Activated CD4-positive, alpha-beta T cell treated with anti-CD3 and anti-CD28 coated beads, Interleukin-2, amount 10 ng/mL, durations not matched to agents 24 days and 14 days (primary cell): ENCODE results near the gene MEN1. TPM values are rescaled to one million over a fixed set of nuclear protein-coding genes. Genes with fewer than 3 reads are reported as not detected.
"Not testable (repeated sequence)": the region's sequence is repeated elsewhere in the genome, so short reads cannot be mapped to it uniquely, and the experiment has no call there.

Source experiments
- DNase-seq: peaks from one replicate; pipeline ENCODE4 v3.0.0; 2022
- H3K27ac Mint-ChIP-seq: one replicate; pipeline ENCODE4 v1.8.0; 2022; ENCODE audit warnings: mild to moderate bottlenecking, mixed read lengths
- H3K27me3 Mint-ChIP-seq: one replicate; pipeline ENCODE4 v1.8.0; 2022; ENCODE audit warnings: mixed read lengths
- H3K36me3 Mint-ChIP-seq: one replicate; pipeline ENCODE4 v1.8.0; 2022; ENCODE audit warnings: low read depth, mild to moderate bottlenecking, mixed read lengths
- H3K4me1 Mint-ChIP-seq: one replicate; pipeline ENCODE4 v1.8.0; 2021; ENCODE audit warnings: mixed read lengths
- H3K4me3 Mint-ChIP-seq: one replicate; pipeline ENCODE4 v1.8.0; 2022; ENCODE audit warnings: mild to moderate bottlenecking, moderate library complexity, mixed read lengths
- H3K9me3 Mint-ChIP-seq: one replicate; pipeline ENCODE4 v1.8.0; 2021; ENCODE audit warnings: mixed read lengths
- intact Hi-C: fragments of 100-400 bp; cut with micrococcal nuclease; formaldehyde crosslinking; loops from one replicate; pipeline ENCODE4 v1.15.1; 2023
- total RNA-seq: library from RNA; stranded (reverse); gene quantifications from 2 replicates; pipeline ENCODE4 v1.2.3, GENCODE V29; 2022

The MEN1 gene
- total RNA-seq, 1 donor from 2014 or later: 36.7 TPM

GRCh38 chr11:64832467-64833197 is 22.3 kb upstream of the MEN1 start:
- DNase-seq: no peak
- intact Hi-C loops: no loop called here

DNA sequence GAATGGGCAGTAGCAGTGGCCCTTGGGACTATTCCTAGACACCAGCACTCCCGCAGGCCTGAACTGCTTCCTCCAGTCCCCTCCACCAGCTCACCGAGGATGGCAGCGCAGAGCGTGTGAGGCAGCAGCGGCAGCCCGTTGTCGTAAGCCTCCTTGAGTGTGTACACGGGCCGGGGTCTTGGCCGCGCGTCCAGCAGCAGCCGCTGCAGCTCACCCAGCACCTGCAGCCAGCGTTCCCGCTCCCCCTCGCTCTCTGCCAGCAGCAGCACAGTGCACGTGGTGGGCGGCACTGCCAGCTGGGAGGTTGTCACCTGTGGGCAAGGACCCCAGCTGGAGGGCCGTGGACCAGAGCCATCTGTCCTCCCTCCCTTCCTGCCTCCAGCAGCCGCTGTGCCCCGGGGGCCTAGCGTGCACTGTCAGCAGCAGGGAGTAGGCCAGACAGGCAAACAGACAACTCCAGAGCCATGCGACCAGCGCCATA is 21.1 kb upstream of the MEN1 start:
- Mint-ChIP-seq H3K27me3 (no peaks in the 10 kb centered on the region), H3K27ac (no peak overlapping the region)

More at GRCh38 chr11:64832467-64833197, 22.3 kb upstream of the MEN1 start:
- Mint-ChIP-seq H3K9me3 (no peaks in the 10 kb centered on the region), H3K27me3 (no peaks in the 10 kb centered on the region), H3K36me3 (no peaks in the 10 kb centered on the region), H3K27ac (no peak overlapping the region), H3K4me1 (no peaks in the 10 kb centered on the region), H3K4me3 (no peak overlapping the region)

GRCh38 chr11:64829536-64830251 is 19.3 kb upstream of the MEN1 start:
- H3K9me3 Mint-ChIP-seq: no peaks in the 10 kb centered on the region
- intact Hi-C loops: no loop called here
- no peak for DNase-seq
- H3K4me3 Mint-ChIP-seq: no peak overlapping the region
- H3K27ac Mint-ChIP-seq: no peak overlapping the region
- H3K27me3 Mint-ChIP-seq: no peaks in the 10 kb centered on the region
- no peaks in the 10 kb centered on the region for H3K4me1 Mint-ChIP-seq
- H3K36me3 Mint-ChIP-seq: no peaks in the 10 kb centered on the region

More for the DNA sequence above, 21.1 kb upstream of the MEN1 start:
- no peak for DNase-seq
- no peaks in the 10 kb centered on the region for H3K4me1 Mint-ChIP-seq
- no peaks in the 10 kb centered on the region for H3K36me3 Mint-ChIP-seq
- H3K9me3 Mint-ChIP-seq: no peaks in the 10 kb centered on the region
- no peak overlapping the region for H3K4me3 Mint-ChIP-seq
- intact Hi-C loops: no loop called here

DNA sequence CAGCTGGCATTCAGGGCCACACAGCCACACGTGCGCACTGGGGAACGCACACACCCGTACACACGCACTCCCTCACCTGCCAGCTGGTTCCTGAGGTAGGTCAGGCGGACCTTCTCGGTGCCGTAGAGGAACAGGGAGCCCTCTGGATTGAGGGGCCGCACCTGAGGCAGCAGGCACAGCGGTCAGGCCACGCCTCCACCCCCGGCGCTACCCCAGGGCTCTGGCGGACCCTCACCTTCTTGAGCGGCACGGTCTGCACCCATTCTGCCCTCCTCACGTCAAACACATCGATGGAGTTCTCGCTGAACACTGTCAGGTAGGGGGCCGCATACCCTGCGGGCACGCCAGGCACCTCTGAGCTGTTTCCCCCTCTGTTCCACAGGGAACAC is 17.1 kb upstream of the MEN1 start:
- no peak for DNase-seq

DNA sequence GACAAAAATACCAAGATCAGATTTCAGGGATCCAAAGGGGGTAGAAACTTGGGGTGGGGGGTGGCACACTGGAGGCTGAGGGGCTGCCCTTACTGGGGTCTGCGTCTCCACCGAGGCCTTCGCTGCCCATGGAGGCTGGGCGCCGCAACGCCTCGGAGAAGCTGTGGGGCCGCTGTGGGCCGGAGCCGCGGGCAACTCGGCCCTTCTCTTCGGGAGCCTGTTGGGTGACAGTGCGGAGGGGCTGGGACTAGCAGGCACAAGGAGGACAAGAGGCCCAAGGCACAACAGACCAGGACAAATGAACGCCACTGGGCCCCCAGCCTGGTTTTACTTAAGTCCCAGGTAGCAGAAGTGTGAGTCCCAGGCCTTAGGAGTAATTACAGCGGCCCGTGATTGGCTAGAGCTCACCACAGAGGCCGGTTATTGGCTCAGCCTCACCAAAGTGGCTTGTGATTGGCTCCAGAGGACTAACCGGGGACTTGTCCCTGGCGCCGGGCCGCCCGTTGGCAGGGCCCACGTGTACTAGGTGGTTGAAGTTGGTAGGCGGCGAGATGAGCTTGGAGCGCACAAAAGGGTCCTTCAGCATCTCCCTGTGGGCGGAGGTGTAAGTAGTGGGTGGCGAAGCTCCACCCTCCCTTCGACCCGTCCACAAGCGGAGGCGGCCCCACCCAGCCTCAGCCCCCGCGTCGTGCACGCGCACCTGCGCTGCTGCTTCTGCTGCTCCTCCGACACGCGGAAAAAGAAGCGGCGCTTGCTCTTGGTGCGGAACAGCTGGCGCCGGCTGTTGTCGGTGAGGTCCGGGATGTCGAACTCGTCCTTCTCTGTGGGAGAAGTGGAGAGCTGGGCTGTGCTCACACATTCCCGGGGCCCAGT is 16.5 kb upstream of the MEN1 start:
- Mint-ChIP-seq H3K36me3 (no peaks in the 10 kb centered on the region), H3K9me3 (no peaks in the 10 kb centered on the region), H3K27me3 (no peaks in the 10 kb centered on the region), H3K4me3 (no peak overlapping the region), H3K27ac (no peak overlapping the region), H3K4me1 (no peaks in the 10 kb centered on the region)
- DNase-seq: no peak
- intact Hi-C loops: no loop called here

More for the DNA sequence above, 17.1 kb upstream of the MEN1 start:
- H3K4me1 Mint-ChIP-seq: no peaks in the 10 kb centered on the region
- no peaks in the 10 kb centered on the region for H3K9me3 Mint-ChIP-seq
- no peak overlapping the region for H3K27ac Mint-ChIP-seq
- intact Hi-C loops: no loop called here
- H3K4me3 Mint-ChIP-seq: no peak overlapping the region
- no peaks in the 10 kb centered on the region for H3K36me3 Mint-ChIP-seq
- no peaks in the 10 kb centered on the region for H3K27me3 Mint-ChIP-seq

DNA sequence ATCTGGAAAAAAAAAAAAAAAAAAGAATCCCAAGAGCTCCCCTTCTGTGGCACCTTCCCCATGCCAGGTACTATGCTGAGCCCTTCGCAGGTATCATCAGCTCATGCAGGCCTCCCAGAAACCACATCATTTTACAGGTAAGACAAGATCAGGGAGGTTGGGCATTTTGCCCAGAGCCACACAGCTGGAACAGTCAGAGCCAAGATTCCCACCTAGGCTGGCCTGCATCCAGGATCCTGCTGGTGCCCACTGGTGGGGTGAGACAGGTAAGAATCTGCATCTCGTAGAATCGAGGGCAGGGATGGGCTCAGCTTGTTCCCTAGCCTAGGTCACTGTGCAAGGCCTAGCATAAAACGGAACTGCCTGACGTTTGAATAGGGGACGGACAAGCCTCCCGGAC is 15.7 kb upstream of the MEN1 start:
- Mint-ChIP-seq H3K27ac (no peak overlapping the region), H3K4me3 (no peak overlapping the region), H3K4me1 (no peaks in the 10 kb centered on the region), H3K27me3 (no peaks in the 10 kb centered on the region), H3K9me3 (no peaks in the 10 kb centered on the region), H3K36me3 (no peaks in the 10 kb centered on the region)
- intact Hi-C loops: no loop called here
- DNase-seq: no peak

DNA sequence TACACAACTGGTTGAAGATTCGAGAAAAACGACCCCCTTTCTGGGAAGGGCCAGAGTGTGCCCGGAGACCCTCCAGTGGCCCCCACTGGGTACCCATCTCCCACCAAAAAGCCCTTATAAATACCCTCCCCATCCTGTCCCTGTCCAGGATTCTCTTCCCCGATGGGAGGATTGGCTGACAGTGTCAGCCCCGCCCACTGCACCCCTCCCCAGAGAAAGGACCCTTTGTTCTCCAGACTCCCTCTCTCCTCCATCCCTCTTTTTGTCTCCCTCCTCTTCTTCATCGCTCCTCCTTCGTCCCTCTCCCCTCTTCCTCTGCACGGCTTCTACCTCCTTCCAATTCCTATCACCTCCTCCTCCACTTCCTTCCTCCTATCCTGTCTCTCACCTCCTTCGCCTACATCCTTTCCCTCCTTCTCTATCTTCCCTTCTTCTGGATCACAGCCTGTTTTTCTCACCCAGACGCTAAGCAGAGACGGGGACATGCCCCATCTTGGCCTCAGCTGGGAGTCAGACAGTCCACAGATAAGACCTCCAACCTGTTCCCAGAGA is 13.3 kb upstream of the MEN1 start:
- no peak for DNase-seq
- no peak overlapping the region for H3K27ac Mint-ChIP-seq
- no peaks in the 10 kb centered on the region for H3K27me3 Mint-ChIP-seq
- no peak overlapping the region for H3K4me3 Mint-ChIP-seq
- intact Hi-C loops: no loop called here
- no peaks in the 10 kb centered on the region for H3K4me1 Mint-ChIP-seq
- no peaks in the 10 kb centered on the region for H3K9me3 Mint-ChIP-seq
- no peaks in the 10 kb centered on the region for H3K36me3 Mint-ChIP-seq

DNA sequence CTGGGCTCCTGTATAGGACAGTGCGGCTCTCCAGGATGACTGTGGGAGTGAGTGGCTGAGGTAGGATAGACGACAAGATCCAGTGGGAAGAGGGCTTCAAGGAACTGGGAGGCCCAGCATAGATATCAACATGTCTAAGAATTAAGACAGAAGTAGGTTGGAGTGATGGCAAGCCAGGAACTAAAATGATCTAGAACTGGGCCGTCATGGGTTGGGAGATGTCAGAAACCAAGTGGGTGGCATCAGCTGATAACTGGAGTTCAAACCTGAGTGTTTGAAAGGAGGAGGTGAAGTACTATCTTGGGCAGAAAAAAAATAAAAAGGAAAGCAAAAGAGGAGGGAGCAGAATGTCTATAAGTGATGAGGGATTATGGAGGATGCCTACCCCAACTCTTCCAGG is 7.1 kb upstream of the MEN1 start:
- Mint-ChIP-seq H3K9me3 (no peaks in the 10 kb centered on the region), H3K27me3 (peaks cover 2% of the 10 kb centered on the region)
- DNase-seq: no peak

GRCh38 chr11:64815433-64815832 is 5.1 kb upstream of the MEN1 start:
- H3K4me1 Mint-ChIP-seq, intact Hi-C loops, H3K27me3 Mint-ChIP-seq, H3K36me3 Mint-ChIP-seq, H3K4me3 Mint-ChIP-seq, DNase-seq, H3K9me3 Mint-ChIP-seq, H3K27ac Mint-ChIP-seq: not testable (repeated sequence)

More for the DNA sequence above, 7.1 kb upstream of the MEN1 start:
- Mint-ChIP-seq H3K4me3 (no peak overlapping the region), H3K27ac (no peak overlapping the region), H3K4me1 (no peaks in the 10 kb centered on the region), H3K36me3 (no peaks in the 10 kb centered on the region)
- intact Hi-C loops: no loop called here

DNA sequence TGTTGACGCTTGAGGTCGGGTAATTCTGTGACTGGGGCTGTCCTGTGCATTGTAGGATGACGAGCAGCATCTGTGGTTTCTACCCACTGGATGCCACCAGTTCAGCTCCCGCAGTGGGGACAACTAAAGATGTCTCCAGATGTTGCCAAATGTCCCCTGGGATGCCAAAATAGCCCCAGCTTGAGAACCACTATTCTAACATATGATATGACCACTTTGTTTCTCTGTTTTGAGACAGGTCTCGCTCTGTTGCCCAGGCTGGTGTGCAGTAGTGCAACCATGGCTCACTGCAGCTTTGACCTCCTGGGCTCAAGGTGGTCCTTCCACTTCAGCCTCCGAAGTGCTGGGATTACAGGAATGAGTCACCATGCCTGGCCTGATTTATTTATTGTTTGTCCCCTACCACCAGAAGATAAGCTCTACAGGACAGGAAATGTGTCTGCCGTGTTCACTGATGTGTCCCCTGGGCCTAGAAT is 4.4 kb upstream of the MEN1 start:
- H3K4me3 Mint-ChIP-seq: no peak overlapping the region
- DNase-seq: no peak
- intact Hi-C loops: no loop called here
- no peak overlapping the region for H3K27ac Mint-ChIP-seq
- peaks cover 5% of the 10 kb centered on the region for H3K4me1 Mint-ChIP-seq
- peaks cover 2% of the 10 kb centered on the region for H3K36me3 Mint-ChIP-seq
- no peaks in the 10 kb centered on the region for H3K9me3 Mint-ChIP-seq
- H3K27me3 Mint-ChIP-seq: peaks cover 2% of the 10 kb centered on the region

- intact Hi-C loops: no loop called here
- Mint-ChIP-seq H3K4me3 (no peak overlapping the region), H3K27ac (no peak overlapping the region), H3K27me3 (peaks cover 2% of the 10 kb centered on the region), H3K9me3 (no peaks in the 10 kb centered on the region), H3K36me3 (peaks cover 4% of the 10 kb centered on the region), H3K4me1 (peaks cover 12% of the 10 kb centered on the region)
- no peak for DNase-seq
Observed at GRCh38 chr11:64813826-64814225, 3.5 kb upstream of the MEN1 start.

- peak; percentile 88 for DNase-seq
- Mint-ChIP-seq H3K9me3 (no peaks in the 10 kb centered on the region), H3K27ac (peak overlapping the region; percentile 95), H3K4me1 (peaks cover 18% of the 10 kb centered on the region), H3K4me3 (peak overlapping the region; percentile 98), H3K36me3 (peaks cover 19% of the 10 kb centered on the region), H3K27me3 (peaks cover 2% of the 10 kb centered on the region)
- intact Hi-C loops: loop anchor here (2.0 kb wide), 2 partner anchors 32 to 66 kb away; partner anchors contain the start of genes RASGRP2 and SF1
Observed at GRCh38 chr11:64810891-64811272, 531 bp upstream of the MEN1 start.

- H3K9me3 Mint-ChIP-seq: no peaks in the 10 kb centered on the region
- DNase-seq: no peak
- peaks cover 24% of the 10 kb centered on the region for H3K36me3 Mint-ChIP-seq
- peak overlapping the region; percentile 98 for H3K4me3 Mint-ChIP-seq
- H3K4me1 Mint-ChIP-seq: peaks cover 18% of the 10 kb centered on the region
- intact Hi-C loops: loop anchor here (2.0 kb wide), 2 partner anchors 31 to 65 kb away; partner anchors contain the start of genes RASGRP2 and SF1
- H3K27me3 Mint-ChIP-seq: no peaks in the 10 kb centered on the region
- peak overlapping the region; percentile 95 for H3K27ac Mint-ChIP-seq
Observed at GRCh38 chr11:64809781-64810241, 540 bp downstream of the MEN1 start.
